Breast epithelium (tissue), 4 donors: Measurements from ENCODE around the gene AIFM1. TPM values are rescaled to one million over a fixed set of nuclear protein-coding genes. Genes with fewer than 3 reads are reported as not detected.

ENCODE experiments used
- DNase-seq, 2 donors: peaks; one replicate each; pipeline ENCODE4 v3.0.0-alpha.2; 2019; ENCODE audit warnings: low spot score in 2 of 2
- H3K27ac ChIP-seq, 2 donors: fragments of 200-600 bp; sonication (generic) in 1 of 2; one replicate each; pipeline ENCODE4 v1.5.1; 2016 to 2019; ENCODE audit warnings: mild to moderate bottlenecking in 1 of 2
- H3K27me3 ChIP-seq, 2 donors: fragments of 200-600 bp; sonication (generic) in 1 of 2; one replicate each; pipeline versions ENCODE4 v1.5.1 to v1.6.0; 2017 to 2019; ENCODE audit warnings: control low read depth in 1 of 2, mild to moderate bottlenecking in 1 of 2
- H3K36me3 ChIP-seq: fragments of 200-600 bp; one replicate; pipeline ENCODE4 v1.5.1; 2019
- H3K4me1 ChIP-seq, 2 donors: fragments of 200-600 bp; sonication (generic); one replicate each; pipeline ENCODE4 v1.5.1; 2016 to 2019; ENCODE audit warnings: control low read depth in 1 of 2
- H3K4me3 ChIP-seq, 3 donors: fragments of 200-600 bp; sonication (generic); 1 replicate in 2 of 3; 2 replicates in 1 of 3; pipeline ENCODE4 v1.5.1; 2016 to 2019; ENCODE audit warnings: mild to moderate bottlenecking in 3 of 3, moderate library complexity in 2 of 3
- H3K9me3 ChIP-seq, 2 donors: fragments of 200-600 bp; sonication (generic) in 1 of 2; one replicate each; pipeline ENCODE4 v1.5.1; 2016 to 2019; ENCODE audit warnings: control low read depth in 1 of 2
- CTCF ChIP-seq, 3 donors: fragments of 450-650 bp; IDR thresholded peaks; one replicate each; pipeline ENCODE4 v1.5.1; 2016 to 2017; ENCODE audit warnings: antibody characterized with exemption in 3 of 3, mild to moderate bottlenecking in 3 of 3, moderate library complexity in 3 of 3
- POLR2A ChIP-seq: fragments of 450-650 bp; IDR thresholded peaks from one replicate; pipeline ENCODE4 v1.6.1; 2016; ENCODE audit warnings: antibody characterized with exemption, mild to moderate bottlenecking, moderate library complexity
- POLR2AphosphoS5 ChIP-seq, 3 donors: sonication (generic); formaldehyde crosslinking; IDR thresholded peaks; one replicate each; pipeline ENCODE4 v1.6.1; 2017; ENCODE audit warnings: antibody characterized with exemption in 3 of 3
- intact Hi-C: fragments of 100-400 bp; cut with DNase I; formaldehyde crosslinking; loops from one replicate; pipeline ENCODE4 v1.15.1; 2023; ENCODE audit warnings: low total_unique reads
- total RNA-seq, 3 donors: library from RNA; depleted of rRNA; stranded (reverse); fragments of >200 nt; gene quantifications; one replicate each; pipeline ENCODE4 v1.1.0, GENCODE V29; 2016

Gene AIFM1
- total RNA-seq, 3 donors from 2014 or later = 13.5 to 24.6 (median 16.6) TPM

- Histone ChIP-seq H3K9me3 (no peaks in the 10 kb centered on the region), H3K27me3 (peaks cover 0 to 7% of the 10 kb centered on the region in 2 donors), H3K4me1 (no peaks in the 10 kb centered on the region), H3K4me3 (no peak overlapping the region), H3K27ac (no peak overlapping the region), H3K36me3 (no peaks in the 10 kb centered on the region)
- no peak for DNase-seq
- intact Hi-C loops = no loop called here
- TF ChIP-seq POLR2AphosphoS5 (IDR thresholded peaks at IDR 0.05) = no peak
- TF ChIP-seq CTCF (IDR thresholded peaks at IDR 0.05) = no peak
- TF ChIP-seq POLR2A = no peak
Measured at GRCh38 chrX:130184168-130184567, 18.5 kb upstream of the AIFM1 start.

DNA sequence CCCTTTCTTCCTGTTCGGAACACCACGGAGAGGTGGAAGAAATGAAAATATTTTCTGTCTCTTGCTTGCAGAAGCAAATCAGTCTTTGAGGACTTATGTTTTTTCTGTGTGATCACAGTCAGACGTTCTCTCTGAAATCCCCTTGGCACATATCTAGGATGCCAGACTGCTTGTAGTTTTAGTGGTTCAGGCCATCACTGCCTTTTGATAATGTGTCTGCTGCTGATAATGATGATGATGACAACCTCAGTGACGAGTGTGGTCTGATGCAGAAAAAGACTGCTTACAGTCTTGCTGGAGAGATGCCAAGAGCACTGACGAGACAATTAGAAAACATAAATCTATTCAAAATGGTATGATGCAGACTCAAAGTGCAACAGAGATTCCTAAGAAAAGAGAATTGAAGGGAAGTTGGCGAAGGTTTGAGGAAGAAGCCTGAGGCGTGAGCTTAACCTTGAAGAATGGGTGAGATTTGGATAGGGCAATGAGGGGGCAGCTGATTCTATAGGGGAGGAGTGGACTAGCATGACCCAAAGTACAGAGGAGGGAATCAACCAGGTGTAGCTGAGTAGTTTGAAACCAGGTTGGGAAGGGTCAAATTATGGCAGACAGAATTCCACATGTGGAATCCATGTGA is 14.1 kb upstream of the AIFM1 start:
- TF ChIP-seq POLR2AphosphoS5 (IDR thresholded peaks at IDR 0.05) = no peak
- H3K36me3 ChIP-seq = no peaks in the 10 kb centered on the region
- intact Hi-C loops = no loop called here
- DNase-seq = no peak
- no peak overlapping the region for H3K27ac ChIP-seq
- no peaks in the 10 kb centered on the region for H3K9me3 ChIP-seq
- peaks cover 0 to 8% of the 10 kb centered on the region in 2 donors for H3K27me3 ChIP-seq
- no peaks in the 10 kb centered on the region for H3K4me1 ChIP-seq
- no peak overlapping the region for H3K4me3 ChIP-seq

- no peak for DNase-seq
- intact Hi-C loops = no loop called here
- H3K27me3 ChIP-seq = peaks cover 0 to 11% of the 10 kb centered on the region in 2 donors
- no peak overlapping the region for H3K4me3 ChIP-seq
- no peaks in the 10 kb centered on the region for H3K4me1 ChIP-seq
- H3K36me3 ChIP-seq = no peaks in the 10 kb centered on the region
- no peak overlapping the region for H3K27ac ChIP-seq
- no peaks in the 10 kb centered on the region for H3K9me3 ChIP-seq
- TF ChIP-seq POLR2AphosphoS5 (IDR thresholded peaks at IDR 0.05) = no peak
- TF ChIP-seq CTCF (IDR thresholded peaks at IDR 0.05) = no peak
- no peak for TF ChIP-seq POLR2A
Measured at GRCh38 chrX:130179170-130179569, 13.5 kb upstream of the AIFM1 start.

GRCh38 chrX:130176942-130177341 is 11.3 kb upstream of the AIFM1 start:
- Histone ChIP-seq H3K4me3 (no peak overlapping the region), H3K27me3 (peaks cover 0 to 24% of the 10 kb centered on the region in 2 donors), H3K9me3 (no peaks in the 10 kb centered on the region), H3K27ac (no peak overlapping the region), H3K4me1 (no peaks in the 10 kb centered on the region), H3K36me3 (no peaks in the 10 kb centered on the region)
- no peak for TF ChIP-seq POLR2A
- no peak for TF ChIP-seq POLR2AphosphoS5 (IDR thresholded peaks at IDR 0.05)
- TF ChIP-seq CTCF (IDR thresholded peaks at IDR 0.05) = no peak
- DNase-seq = no peak
- intact Hi-C loops = no loop called here

DNA sequence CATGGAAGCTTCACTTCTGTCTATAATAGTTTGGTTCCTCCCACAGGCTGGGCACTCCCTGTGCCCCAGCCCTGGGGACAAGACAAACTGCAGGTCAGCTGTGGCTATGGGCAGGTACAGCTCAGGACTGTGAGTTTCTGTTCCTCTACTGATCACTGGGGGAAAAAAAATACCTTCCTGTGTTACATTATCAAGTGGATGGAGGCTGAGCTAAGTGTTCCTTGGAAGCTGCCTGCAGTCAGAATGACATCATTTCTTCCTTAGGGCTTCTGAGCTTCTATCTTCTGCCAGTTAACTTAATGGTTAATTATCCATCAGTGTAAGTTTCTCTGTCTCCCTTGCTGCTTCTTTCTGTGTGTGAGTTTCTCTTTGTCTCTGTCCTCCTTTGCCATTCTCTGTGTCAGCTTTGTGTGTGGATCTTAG is 10.7 kb upstream of the AIFM1 start:
- Histone ChIP-seq H3K36me3 (no peaks in the 10 kb centered on the region), H3K27ac (no peak overlapping the region), H3K27me3 (peaks cover 0 to 25% of the 10 kb centered on the region in 2 donors), H3K4me1 (no peaks in the 10 kb centered on the region), H3K4me3 (no peak overlapping the region), H3K9me3 (no peaks in the 10 kb centered on the region)
- no peak for DNase-seq
- TF ChIP-seq POLR2A = no peak
- no peak for TF ChIP-seq CTCF (IDR thresholded peaks at IDR 0.05)
- TF ChIP-seq POLR2AphosphoS5 (IDR thresholded peaks at IDR 0.05) = no peak
- intact Hi-C loops = no loop called here

DNA sequence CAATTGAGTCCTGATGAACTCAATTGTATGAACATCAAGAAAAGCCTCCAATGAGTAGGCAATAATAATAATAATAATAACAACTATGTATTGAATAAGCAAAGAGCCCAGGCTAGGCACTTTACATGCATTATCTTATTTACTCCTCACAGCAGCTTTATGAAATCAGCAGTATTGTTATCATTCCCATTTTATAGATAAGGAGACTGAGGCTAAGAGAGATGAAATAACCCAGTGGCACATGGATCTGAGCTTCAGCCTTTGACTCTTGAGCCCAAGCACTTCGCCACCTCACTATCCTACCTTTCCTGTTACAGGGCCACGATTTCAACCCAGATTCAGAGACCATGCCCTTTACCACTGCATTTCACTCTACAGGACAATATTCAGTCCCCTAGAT is 9.3 kb upstream of the AIFM1 start:
- TF ChIP-seq POLR2AphosphoS5 (IDR thresholded peaks at IDR 0.05) (no peak), CTCF (IDR thresholded peaks at IDR 0.05) (no peak), POLR2A (no peak)
- Histone ChIP-seq H3K4me3 (no peak overlapping the region), H3K36me3 (no peaks in the 10 kb centered on the region), H3K27ac (no peak overlapping the region), H3K9me3 (no peaks in the 10 kb centered on the region), H3K4me1 (no peaks in the 10 kb centered on the region), H3K27me3 (peaks cover 0 to 33% of the 10 kb centered on the region in 2 donors)
- DNase-seq = no peak
- intact Hi-C loops = no loop called here
